Vagina (tissue), 2 donors: Measurements from ENCODE around the gene C1orf21. TPM values are rescaled to one million over a fixed set of nuclear protein-coding genes. Genes with fewer than 3 reads are reported as not detected.

Source experiments
- DNase-seq, 2 donors: peaks; one replicate each; pipeline ENCODE4 v3.0.0-alpha.2; 2017; ENCODE audit errors: extremely low spot score in 2 of 2
- H3K27ac ChIP-seq: fragments of 200-600 bp; sonication (generic); one replicate; pipeline ENCODE4 v1.5.1; 2019
- H3K27me3 ChIP-seq: fragments of 200-600 bp; sonication (generic); one replicate; pipeline ENCODE4 v1.5.1; 2019
- H3K36me3 ChIP-seq, 2 donors: fragments of 200-600 bp; sonication (generic); one replicate each; pipeline ENCODE4 v1.5.1; 2017 to 2019
- H3K4me1 ChIP-seq: fragments of 200-600 bp; sonication (generic); one replicate; pipeline ENCODE4 v1.5.1; 2019
- H3K4me3 ChIP-seq, 2 donors: fragments of 200-600 bp; sonication (generic); 1 replicate in 1 of 2; 2 replicates in 1 of 2; pipeline ENCODE4 v1.5.1; 2016 to 2019
- H3K9me3 ChIP-seq: fragments of 200-600 bp; sonication (generic); one replicate; pipeline ENCODE4 v1.5.1; 2019
- POLR2A ChIP-seq, 2 donors: fragments of 450-650 bp; IDR thresholded peaks; one replicate each; pipeline ENCODE4 v1.6.1; 2017; ENCODE audit warnings: antibody characterized with exemption in 2 of 2, mild to moderate bottlenecking in 2 of 2, moderate library complexity in 2 of 2
- POLR2AphosphoS5 ChIP-seq, 2 donors: sonication (generic); formaldehyde crosslinking; IDR thresholded peaks; one replicate each; pipeline ENCODE4 v1.9.0; 2017; ENCODE audit warnings: antibody characterized with exemption in 2 of 2, mild to moderate bottlenecking in 2 of 2, low read depth in 1 of 2; ENCODE audit not compliant: insufficient read depth in 1 of 2
- intact Hi-C: fragments of 100-400 bp; cut with DNase I; formaldehyde crosslinking; loops from one replicate; pipeline ENCODE4 v1.15.1; 2023
- total RNA-seq: library from RNA; depleted of rRNA; stranded (reverse); fragments of >200 nt; gene quantifications from one replicate; pipeline ENCODE4 v1.2.3, GENCODE V29; 2016
- TF ChIP-seq, protein P1 (sequence below), 3 experiments: fragments of 450-650 bp in 2 of 3; fragments of 200-600 bp in 1 of 3; sonication (generic) in 1 of 3; IDR thresholded peaks; one replicate each; pipeline ENCODE4 v1.5.1; 2017 to 2019; ENCODE audit warnings: antibody characterized with exemption in 3 of 3, mild to moderate bottlenecking in 2 of 3, moderate library complexity in 2 of 3

C1orf21 gene
- total RNA-seq, 1 donor from 2014 or later: 24.1 TPM

DNA sequence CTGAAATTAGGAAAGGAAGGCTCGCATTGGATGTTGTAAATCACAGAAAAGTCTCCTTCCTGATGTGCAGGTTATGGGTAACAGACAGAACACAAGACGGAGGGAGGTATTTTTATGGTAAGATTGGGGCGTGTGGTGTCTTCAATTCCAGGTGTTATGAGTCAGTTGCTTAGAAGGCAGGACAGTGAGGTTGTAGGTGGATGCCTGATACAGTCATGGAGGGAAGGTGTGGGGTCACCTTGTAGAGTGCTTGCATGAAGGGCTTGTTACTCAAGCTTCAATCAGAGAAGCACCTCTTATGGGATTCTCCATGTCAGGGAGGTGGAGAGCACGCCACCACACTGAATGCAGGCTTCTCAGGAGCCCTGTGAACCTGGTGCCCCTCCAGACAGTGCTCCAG lies 63.1 kb downstream of the C1orf21 start:
- DNase-seq: no peak
- peaks cover 31% of the 10 kb centered on the region for H3K4me1 ChIP-seq
- H3K4me3 ChIP-seq: no peak overlapping the region
- no peaks in the 10 kb centered on the region for H3K27me3 ChIP-seq
- no peak for TF ChIP-seq POLR2AphosphoS5 (IDR thresholded peaks at IDR 0.05; ENCODE audit: insufficient read depth in 1 of 2, low read depth in 1 of 2)
- TF ChIP-seq, protein P1, sequence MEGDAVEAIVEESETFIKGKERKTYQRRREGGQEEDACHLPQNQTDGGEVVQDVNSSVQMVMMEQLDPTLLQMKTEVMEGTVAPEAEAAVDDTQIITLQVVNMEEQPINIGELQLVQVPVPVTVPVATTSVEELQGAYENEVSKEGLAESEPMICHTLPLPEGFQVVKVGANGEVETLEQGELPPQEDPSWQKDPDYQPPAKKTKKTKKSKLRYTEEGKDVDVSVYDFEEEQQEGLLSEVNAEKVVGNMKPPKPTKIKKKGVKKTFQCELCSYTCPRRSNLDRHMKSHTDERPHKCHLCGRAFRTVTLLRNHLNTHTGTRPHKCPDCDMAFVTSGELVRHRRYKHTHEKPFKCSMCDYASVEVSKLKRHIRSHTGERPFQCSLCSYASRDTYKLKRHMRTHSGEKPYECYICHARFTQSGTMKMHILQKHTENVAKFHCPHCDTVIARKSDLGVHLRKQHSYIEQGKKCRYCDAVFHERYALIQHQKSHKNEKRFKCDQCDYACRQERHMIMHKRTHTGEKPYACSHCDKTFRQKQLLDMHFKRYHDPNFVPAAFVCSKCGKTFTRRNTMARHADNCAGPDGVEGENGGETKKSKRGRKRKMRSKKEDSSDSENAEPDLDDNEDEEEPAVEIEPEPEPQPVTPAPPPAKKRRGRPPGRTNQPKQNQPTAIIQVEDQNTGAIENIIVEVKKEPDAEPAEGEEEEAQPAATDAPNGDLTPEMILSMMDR (IDR thresholded peaks at IDR 0.05): no peak
- no peak for TF ChIP-seq POLR2A (IDR thresholded peaks at IDR 0.05)
- H3K9me3 ChIP-seq: no peaks in the 10 kb centered on the region
- no peak overlapping the region for H3K27ac ChIP-seq
- intact Hi-C loops: no loop called here
- H3K36me3 ChIP-seq: no peaks in the 10 kb centered on the region

DNA sequence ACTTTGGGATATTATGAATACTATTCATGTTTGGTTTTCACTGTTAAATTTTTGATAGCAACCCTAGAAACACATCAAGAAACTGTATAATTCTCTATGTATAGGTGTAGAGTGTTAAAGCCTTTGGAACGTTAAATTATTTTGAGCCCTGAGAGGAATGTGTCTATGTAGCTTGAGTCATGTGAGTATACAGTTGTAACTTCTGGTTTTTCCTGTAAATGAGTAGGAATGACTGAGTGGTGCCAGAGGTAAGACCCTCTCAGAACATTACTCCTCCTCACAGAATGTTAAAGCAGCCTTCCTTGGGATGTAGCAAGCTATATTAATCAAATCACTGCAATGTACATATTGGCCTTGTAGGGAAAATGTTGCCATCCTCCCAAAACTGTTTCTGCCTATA lies 69.0 kb downstream of the C1orf21 start:
- TF ChIP-seq POLR2AphosphoS5 (IDR thresholded peaks at IDR 0.05; ENCODE audit: insufficient read depth in 1 of 2, low read depth in 1 of 2): no peak
- TF ChIP-seq, protein P1 (IDR thresholded peaks at IDR 0.05): no peak
- TF ChIP-seq POLR2A (IDR thresholded peaks at IDR 0.05): no peak

DNA sequence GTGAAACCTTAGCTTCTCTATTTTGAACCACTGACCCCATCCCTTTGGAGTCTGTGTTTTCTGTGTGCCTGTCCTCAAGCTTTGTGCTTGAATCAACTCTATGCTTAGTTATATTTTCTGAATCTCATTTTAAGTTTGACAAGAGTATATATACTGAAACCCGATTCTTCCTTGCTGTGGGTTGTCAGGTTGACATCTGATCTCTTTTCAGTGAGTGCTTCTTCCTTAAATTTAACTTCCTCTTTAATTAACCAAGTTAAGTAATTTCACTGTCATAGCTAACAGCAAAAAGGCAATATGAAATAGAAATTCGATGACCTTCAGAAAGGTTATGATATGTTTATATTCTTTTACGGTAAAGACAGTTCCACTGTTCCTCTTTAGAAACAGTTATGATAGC lies 69.4 kb downstream of the C1orf21 start:
- H3K27ac ChIP-seq: no peak overlapping the region
- no peak for DNase-seq
- intact Hi-C loops: no loop called here
- TF ChIP-seq, protein P1 (IDR thresholded peaks at IDR 0.05): no peak
- TF ChIP-seq POLR2A (IDR thresholded peaks at IDR 0.05) (no peak), POLR2AphosphoS5 (IDR thresholded peaks at IDR 0.05; ENCODE audit: insufficient read depth in 1 of 2, low read depth in 1 of 2) (no peak)
- no peak overlapping the region for H3K4me3 ChIP-seq
- H3K4me1 ChIP-seq: peaks cover 63% of the 10 kb centered on the region
- H3K9me3 ChIP-seq: no peaks in the 10 kb centered on the region
- no peaks in the 10 kb centered on the region for H3K36me3 ChIP-seq
- H3K27me3 ChIP-seq: no peaks in the 10 kb centered on the region

More for the DNA sequence above, 69.0 kb downstream of the C1orf21 start:
- Histone ChIP-seq H3K9me3 (no peaks in the 10 kb centered on the region), H3K36me3 (no peaks in the 10 kb centered on the region), H3K4me1 (peaks cover 59% of the 10 kb centered on the region), H3K27ac (no peak overlapping the region), H3K27me3 (no peaks in the 10 kb centered on the region), H3K4me3 (no peak overlapping the region)
- no peak for DNase-seq
- intact Hi-C loops: no loop called here

DNA sequence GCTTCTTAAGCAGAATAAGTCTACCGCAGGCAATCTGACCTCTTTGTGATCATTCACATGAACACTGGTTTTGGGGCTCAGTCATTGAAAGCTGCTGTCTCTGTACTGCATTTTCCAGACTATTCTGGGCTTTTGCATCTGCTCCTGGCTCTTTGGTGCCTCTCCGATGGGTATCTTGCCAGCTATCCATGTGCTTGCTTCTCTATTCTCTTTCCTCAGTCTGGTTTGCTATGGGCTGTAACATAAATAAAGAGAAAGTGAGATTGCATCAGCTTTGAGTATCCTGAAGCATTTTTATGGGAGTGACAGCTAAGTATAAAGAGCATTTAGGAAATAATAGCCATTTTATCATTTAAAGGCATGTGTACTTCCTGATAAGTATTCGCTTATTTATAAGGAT lies 70.7 kb downstream of the C1orf21 start:
- TF ChIP-seq, protein P1 (IDR thresholded peaks at IDR 0.05): no peak
- Histone ChIP-seq H3K27me3 (no peaks in the 10 kb centered on the region), H3K4me1 (peaks cover 68% of the 10 kb centered on the region), H3K4me3 (no peak overlapping the region), H3K9me3 (no peaks in the 10 kb centered on the region), H3K27ac (no peak overlapping the region), H3K36me3 (no peaks in the 10 kb centered on the region)
- intact Hi-C loops: no loop called here
- no peak for DNase-seq

DNA sequence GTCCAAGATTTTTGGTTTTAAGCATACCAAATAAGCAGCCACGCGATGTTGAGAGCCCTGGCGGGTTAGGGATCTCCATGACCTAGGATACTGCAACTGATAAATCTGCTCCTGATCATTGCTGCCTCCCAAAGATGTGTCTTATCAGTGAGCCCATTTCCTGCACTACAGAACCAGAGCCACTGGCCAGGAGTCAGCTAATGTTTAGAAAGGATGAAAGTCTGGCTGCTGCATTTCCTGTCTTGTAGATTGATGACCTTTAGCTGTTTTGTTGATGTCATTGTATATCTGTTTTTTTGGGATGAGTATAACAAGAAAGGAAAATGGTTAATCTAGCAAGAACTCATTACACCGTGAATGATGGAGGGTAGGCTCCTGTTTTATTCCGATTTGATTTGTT lies 74.5 kb downstream of the C1orf21 start:
- intact Hi-C loops: no loop called here
- TF ChIP-seq POLR2A (IDR thresholded peaks at IDR 0.05) (no peak), POLR2AphosphoS5 (IDR thresholded peaks at IDR 0.05; ENCODE audit: insufficient read depth in 1 of 2, low read depth in 1 of 2) (no peak)
- TF ChIP-seq, protein P1 (IDR thresholded peaks at IDR 0.05): no peak
- H3K9me3 ChIP-seq: no peaks in the 10 kb centered on the region
- DNase-seq: no peak
- H3K27ac ChIP-seq: no peak overlapping the region
- no peaks in the 10 kb centered on the region for H3K27me3 ChIP-seq
- no peak overlapping the region for H3K4me3 ChIP-seq
- H3K36me3 ChIP-seq: no peaks in the 10 kb centered on the region
- peaks cover 45% of the 10 kb centered on the region for H3K4me1 ChIP-seq
